NT2/D1 (cell line): ENCODE results near the gene WRAP73.
"Not testable (repeated sequence)": the region's sequence is repeated elsewhere in the genome, so short reads cannot be mapped to it uniquely, and the experiment has no call there.

Experiments
- DNase-seq: peaks from one replicate; pipeline ENCODE4 v3.0.0-alpha.2; 2011; ENCODE audit warnings: low read depth, low spot score
- H3K27me3 ChIP-seq: 2 replicates; pipeline ENCODE4 v1.6.0; 2011; ENCODE audit warnings: mild to moderate bottlenecking; ENCODE audit not compliant: insufficient read length, insufficient read depth
- H3K36me3 ChIP-seq: 2 replicates; pipeline ENCODE4 v1.6.1; 2011; ENCODE audit warnings: mild to moderate bottlenecking, low read length, mixed read lengths; ENCODE audit not compliant: insufficient read depth, insufficient read length
- H3K4me1 ChIP-seq: 2 replicates; pipeline ENCODE4 v1.5.1; 2011; ENCODE audit not compliant: insufficient read depth, insufficient read length
- H3K4me3 ChIP-seq: 2 replicates; pipeline ENCODE4 v1.5.1; 2011; ENCODE audit warnings: low read depth; ENCODE audit not compliant: insufficient read length
- H3K9ac ChIP-seq: 2 replicates; pipeline ENCODE4 v1.6.0; 2011; ENCODE audit warnings: low read depth; ENCODE audit not compliant: insufficient read length
- H3K9me3 ChIP-seq: 2 replicates; pipeline ENCODE4 v1.5.1; 2011; ENCODE audit warnings: mild to moderate bottlenecking, low read length; ENCODE audit not compliant: insufficient read depth
- SUZ12 ChIP-seq: IDR thresholded peaks from 2 replicates; pipeline ENCODE4 v1.6.1; 2011; ENCODE audit not compliant: insufficient read length, insufficient read depth; ENCODE audit errors: extremely low read depth
- YY1 ChIP-seq: IDR thresholded peaks from 2 replicates; pipeline ENCODE4 v1.6.1; 2011; ENCODE audit not compliant: insufficient read length, insufficient read depth
- ZNF274 ChIP-seq: IDR thresholded peaks from 2 replicates; pipeline ENCODE4 v1.6.1; 2011; ENCODE audit warnings: mild to moderate bottlenecking, low read depth, low read length

Gene WRAP73

GRCh38 chr1:3586986-3587759, 62.7 kb downstream of the WRAP73 start:
- Histone ChIP-seq H3K27me3 (no peaks in the 10 kb centered on the region), H3K9ac (no peak overlapping the region), H3K4me3 (no peak overlapping the region), H3K9me3 (no peaks in the 10 kb centered on the region; the same call in 1 of the 2 replicates), H3K4me1 (peaks cover 8% of the 10 kb centered on the region), H3K36me3 (peaks cover 6% of the 10 kb centered on the region)
- no peak for DNase-seq
- TF ChIP-seq YY1 = no peak
- no peak for TF ChIP-seq SUZ12
- no peak for TF ChIP-seq ZNF274

- Histone ChIP-seq H3K36me3 (peaks cover 6% of the 10 kb centered on the region), H3K9me3 (no peaks in the 10 kb centered on the region; the same call in 1 of the 2 replicates), H3K9ac (no peak overlapping the region), H3K27me3 (no peaks in the 10 kb centered on the region), H3K4me3 (no peak overlapping the region), H3K4me1 (peaks cover 5% of the 10 kb centered on the region)
- DNase-seq = no peak
- TF ChIP-seq ZNF274 (no peak), SUZ12 (no peak), YY1 (no peak)
Measured at GRCh38 chr1:3585940-3586568, 63.8 kb downstream of the WRAP73 start.

DNA sequence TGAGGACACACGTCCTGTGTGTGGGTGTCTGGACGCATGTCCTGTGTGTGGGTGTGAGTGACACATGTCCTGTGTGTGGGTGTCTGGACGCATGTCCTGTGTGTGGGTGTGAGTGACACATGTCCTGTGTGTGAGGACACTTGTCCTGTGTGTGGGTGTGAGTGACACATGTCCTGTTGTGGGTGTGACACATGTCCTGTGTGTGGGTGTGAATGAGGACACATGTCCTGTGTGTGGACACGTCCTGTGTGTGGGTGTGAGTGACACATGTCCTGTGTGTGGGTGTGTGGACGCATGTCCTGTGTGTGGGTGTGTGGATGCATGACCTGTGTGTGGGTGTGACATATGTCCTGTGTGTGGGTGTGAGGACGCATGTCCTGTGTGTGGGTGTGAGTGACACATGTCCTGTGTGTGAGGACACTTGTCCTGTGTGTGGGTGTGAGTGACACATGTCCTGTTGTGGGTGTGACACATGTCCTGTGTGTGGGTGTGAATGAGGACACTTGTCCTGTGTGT, 64.5 kb downstream of the WRAP73 start:
- not testable (repeated sequence) for H3K36me3 ChIP-seq, H3K9me3 ChIP-seq, DNase-seq

GRCh38 chr1:3584915-3585314, 65.0 kb downstream of the WRAP73 start:
- peaks cover 6% of the 10 kb centered on the region for H3K36me3 ChIP-seq
- peaks cover 3% of the 10 kb centered on the region for H3K4me1 ChIP-seq
- H3K4me3 ChIP-seq = no peak overlapping the region
- no peak for DNase-seq
- TF ChIP-seq ZNF274 (no peak), YY1 (no peak), SUZ12 (no peak)
- no peak overlapping the region for H3K9ac ChIP-seq
- H3K9me3 ChIP-seq = no peaks in the 10 kb centered on the region; the same call in 1 of the 2 replicates
- no peaks in the 10 kb centered on the region for H3K27me3 ChIP-seq

More for the DNA sequence above, 64.5 kb downstream of the WRAP73 start:
- H3K4me1 ChIP-seq, H3K4me3 ChIP-seq, H3K27me3 ChIP-seq, H3K9ac ChIP-seq: not testable (repeated sequence)

- not testable (repeated sequence) for H3K9ac ChIP-seq, H3K36me3 ChIP-seq, H3K4me1 ChIP-seq, H3K9me3 ChIP-seq, DNase-seq, H3K4me3 ChIP-seq, H3K27me3 ChIP-seq
Measured at GRCh38 chr1:3583751-3584150, 66.2 kb downstream of the WRAP73 start.

DNA sequence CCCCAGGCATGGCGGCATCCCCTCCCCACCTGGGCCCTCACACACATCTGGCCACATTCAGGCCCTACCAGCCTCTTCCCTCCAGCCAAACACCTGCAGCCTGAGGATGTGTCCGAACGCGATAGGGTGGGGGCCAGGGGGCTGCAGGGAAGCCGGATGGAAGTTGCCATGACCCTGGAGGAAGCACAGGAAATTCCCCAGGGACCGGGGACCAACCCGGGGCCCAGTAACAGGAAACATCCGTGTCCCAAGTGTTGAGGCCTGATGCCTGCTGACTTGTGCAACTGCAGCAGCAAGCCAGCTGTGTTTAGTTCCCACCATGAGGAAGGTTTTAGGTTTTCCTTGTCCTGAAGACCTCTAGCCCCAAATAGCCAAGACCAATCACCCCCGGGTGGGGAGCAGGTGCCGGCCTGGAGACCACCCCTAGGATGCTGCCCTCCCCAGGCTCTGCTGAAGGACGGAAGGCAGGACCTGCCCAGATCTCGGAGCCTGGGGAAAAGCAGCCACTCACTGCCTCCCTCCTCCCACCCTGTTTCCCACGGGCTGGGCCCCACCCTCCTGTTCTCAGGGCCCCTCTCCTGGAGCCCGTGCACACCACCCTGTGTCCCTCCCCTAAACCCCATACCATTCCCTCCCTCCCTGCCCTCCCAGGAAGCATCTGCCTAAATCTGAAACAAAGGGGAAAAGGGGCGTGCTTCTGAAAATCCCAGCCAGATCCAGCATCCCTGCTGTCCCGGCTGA, 68.4 kb downstream of the WRAP73 start:
- Histone ChIP-seq H3K27me3 (no peaks in the 10 kb centered on the region), H3K9ac (no peak overlapping the region), H3K9me3 (no peaks in the 10 kb centered on the region; the same call in 1 of the 2 replicates), H3K36me3 (peaks cover 6% of the 10 kb centered on the region), H3K4me1 (no peaks in the 10 kb centered on the region), H3K4me3 (no peak overlapping the region)
- TF ChIP-seq YY1 (no peak), SUZ12 (no peak), ZNF274 (no peak)
- no peak for DNase-seq
